HEK293 (cell line): ENCODE results near the gene MAD2L2.

Experiments
- CTCF ChIP-seq: fragments of 450-650 bp; formaldehyde crosslinking; IDR thresholded peaks from 2 replicates; pipeline ENCODE4 v1.5.1; 2016; ENCODE audit warnings: missing biosample characterization, missing genetic modification characterization
- PRDM4 ChIP-seq: fragments of 450-650 bp; formaldehyde crosslinking; IDR thresholded peaks from 2 replicates; pipeline ENCODE4 v1.5.1; 2017; ENCODE audit warnings: missing biosample characterization, missing genetic modification characterization
- REST ChIP-seq: fragments of 450-650 bp; formaldehyde crosslinking; IDR thresholded peaks from 2 replicates; pipeline ENCODE4 v1.5.1; 2016; ENCODE audit warnings: missing biosample characterization, missing genetic modification characterization
- SCRT2 ChIP-seq: fragments of 450-650 bp; formaldehyde crosslinking; IDR thresholded peaks from 2 replicates; pipeline ENCODE4 v1.5.1; 2016; ENCODE audit warnings: missing biosample characterization, missing genetic modification characterization
- ZBTB44 ChIP-seq: fragments of 450-650 bp; IDR thresholded peaks from 2 replicates; pipeline ENCODE4 v1.5.1; 2018; ENCODE audit warnings: missing biosample characterization, mild to moderate bottlenecking, missing genetic modification characterization
- ZNF280D ChIP-seq: fragments of 450-650 bp; formaldehyde crosslinking; IDR thresholded peaks from 2 replicates; pipeline ENCODE4 v1.5.1; 2016; ENCODE audit warnings: missing biosample characterization, missing genetic modification characterization
- ZNF510 ChIP-seq: fragments of 450-650 bp; formaldehyde crosslinking; IDR thresholded peaks from 2 replicates; pipeline ENCODE4 v1.5.1; 2018; ENCODE audit warnings: mild to moderate bottlenecking, missing genetic modification characterization, missing biosample characterization; ENCODE audit not compliant: insufficient replicate concordance
- ZNF670 ChIP-seq: fragments of 450-650 bp; formaldehyde crosslinking; IDR thresholded peaks from 2 replicates; pipeline ENCODE4 v1.5.1; 2016; ENCODE audit warnings: missing biosample characterization, missing genetic modification characterization, low read depth

GRCh38 chr1:11730429-11730891 lies 49.5 kb upstream of the MAD2L2 start:
- TF ChIP-seq CTCF (tag by site-specific recombination) (no peak), ZNF670 (tag by site-specific recombination) (no peak), ZNF510 (tag by site-specific recombination) (no peak), PRDM4 (tag by site-specific recombination) (no peak), REST (no peak), ZBTB44 (tag by site-specific recombination) (no peak), SCRT2 (tag by site-specific recombination) (no peak), ZNF280D (no peak)
